Stimulated activated CD4-positive, alpha-beta T cell treated with anti-CD3 and anti-CD28 coated beads, Interleukin-4, amount 100 ng/mL, for 48 hours (primary cell): ENCODE data around the gene ANKRD31.
"Not testable (repeated sequence)": the region's sequence is repeated elsewhere in the genome, so short reads cannot be mapped to it uniquely, and the experiment has no call there.

Source experiments
- DNase-seq, 2 donors: peaks; one replicate each; pipeline ENCODE4 v3.0.0-alpha.2; 2020; ENCODE audit warnings: low read depth in 2 of 2

ANKRD31 gene

GRCh38 chr5:75140277-75140676 is 96.4 kb downstream of the ANKRD31 start:
- no peak for DNase-seq

GRCh38 chr5:75138689-75139088 is 98.0 kb downstream of the ANKRD31 start:
- no peak for DNase-seq

GRCh38 chr5:75130818-75131349 is 105.8 kb downstream of the ANKRD31 start:
- DNase-seq, result no peak

- no peak for DNase-seq
Observed at GRCh38 chr5:75116856-75117255, 119.8 kb downstream of the ANKRD31 start.

GRCh38 chr5:75114311-75114710 is 122.4 kb downstream of the ANKRD31 start:
- DNase-seq, result not testable (repeated sequence)

- DNase-seq, result no peak
Observed at GRCh38 chr5:75113354-75114113, 123.1 kb downstream of the ANKRD31 start.

- DNase-seq, result no peak
Observed at GRCh38 chr5:75108931-75109596, 127.6 kb downstream of the ANKRD31 start.

- no peak for DNase-seq
Observed at GRCh38 chr5:75108515-75108914, 128.2 kb downstream of the ANKRD31 start.

- not testable (repeated sequence) for DNase-seq
Observed at GRCh38 chr5:75095956-75096355, 140.7 kb downstream of the ANKRD31 start.

GRCh38 chr5:75091597-75091996 is 145.1 kb downstream of the ANKRD31 start:
- DNase-seq, result no peak

GRCh38 chr5:75089662-75090061 is 147.0 kb downstream of the ANKRD31 start:
- no peak for DNase-seq

- peak; percentile 3 to 34 for DNase-seq
Observed at GRCh38 chr5:75089137-75089536, 147.5 kb downstream of the ANKRD31 start.

GRCh38 chr5:75088648-75089047 is 148.0 kb downstream of the ANKRD31 start:
- DNase-seq, result no peak

- no peak for DNase-seq
Observed at GRCh38 chr5:75081510-75081909, 155.2 kb downstream of the ANKRD31 start.

GRCh38 chr5:75079346-75079745 is 157.3 kb downstream of the ANKRD31 start:
- not testable (repeated sequence) for DNase-seq

GRCh38 chr5:75078027-75078426 is 158.7 kb downstream of the ANKRD31 start:
- no peak for DNase-seq

GRCh38 chr5:75072061-75072460 is 164.6 kb downstream of the ANKRD31 start:
- DNase-seq, result no peak

- no peak for DNase-seq
Observed at GRCh38 chr5:75071100-75071499, 165.6 kb downstream of the ANKRD31 start.

- no peak for DNase-seq
Observed at GRCh38 chr5:75067434-75067833, 169.2 kb downstream of the ANKRD31 start.

- DNase-seq, result no peak
Observed at GRCh38 chr5:75062925-75063531, 173.7 kb downstream of the ANKRD31 start.

- no peak for DNase-seq
Observed at GRCh38 chr5:75059912-75060545, 176.6 kb downstream of the ANKRD31 start.

- no peak for DNase-seq
Observed at GRCh38 chr5:75058986-75059535, 177.6 kb downstream of the ANKRD31 start.
